ENCODE data around the gene DNAL4.

Gene DNAL4

GRCh38 chr22:38784856-38785255, 9.1 kb downstream of the DNAL4 start:
- DNase-seq (ENCODE audit: low read depth), result no peak

GRCh38 chr22:38784035-38784434, 9.9 kb downstream of the DNAL4 start:
- DNase-seq (ENCODE audit: low read depth), result no peak

- no peak for DNase-seq (ENCODE audit: low read depth)
These were observed 10.8 kb downstream of the DNAL4 start for GRCh38 chr22:38783095-38783615.

- peak; percentile 16 for DNase-seq (ENCODE audit: low read depth)
These were observed 11.4 kb downstream of the DNAL4 start for GRCh38 chr22:38782402-38783094.

DNA sequence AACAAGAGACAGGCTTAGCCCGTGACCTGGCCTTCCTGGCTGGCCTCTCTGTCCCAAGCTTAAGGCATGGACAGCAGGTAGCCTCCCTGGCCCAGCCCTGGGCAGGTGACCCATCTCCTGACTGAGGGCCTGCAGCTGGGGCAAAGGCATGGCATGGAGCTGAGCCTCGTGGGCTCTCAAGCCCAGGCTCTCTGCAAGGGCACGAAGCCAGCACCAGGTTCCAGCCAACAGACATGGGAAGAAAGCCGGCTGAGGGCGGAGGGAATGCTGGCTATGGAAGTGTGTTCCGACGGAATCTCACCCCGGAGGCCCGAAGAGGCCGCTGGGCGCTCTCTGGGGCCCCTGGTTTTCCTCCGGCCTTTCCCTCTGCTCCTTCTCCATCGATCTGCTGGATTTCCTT, 12.9 kb downstream of the DNAL4 start:
- no peak for DNase-seq (ENCODE audit: low read depth)

DNA sequence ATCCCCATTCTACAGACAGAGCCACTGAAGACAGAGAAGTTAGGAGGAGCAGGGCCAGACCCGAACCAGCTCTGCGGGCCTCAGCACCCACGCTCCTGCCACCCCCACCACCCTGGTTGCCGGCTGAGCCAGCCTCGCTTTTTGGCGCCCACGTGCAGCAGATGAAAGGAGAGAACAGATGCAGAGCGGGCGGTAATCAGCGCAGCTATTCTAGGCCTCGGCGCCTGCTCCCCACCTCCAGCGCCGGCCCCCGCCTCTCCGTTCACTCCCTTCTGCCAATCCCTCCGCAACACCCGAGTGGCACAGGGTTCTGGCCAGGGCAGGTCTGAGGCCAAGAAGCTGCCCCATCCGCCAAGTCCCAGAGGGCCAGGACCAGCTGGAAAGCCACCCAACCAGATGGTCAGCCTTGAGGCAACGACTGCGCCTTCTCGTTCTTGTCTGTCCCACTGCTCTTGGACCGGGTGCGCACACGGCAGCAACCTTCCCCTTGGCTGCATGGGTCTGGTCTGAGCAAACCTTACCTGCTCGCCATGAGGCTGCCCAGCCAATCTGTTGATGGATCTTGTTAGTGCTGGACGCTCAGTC, 16.8 kb downstream of the DNAL4 start:
- DNase-seq (ENCODE audit: low read depth), result no peak

DNA sequence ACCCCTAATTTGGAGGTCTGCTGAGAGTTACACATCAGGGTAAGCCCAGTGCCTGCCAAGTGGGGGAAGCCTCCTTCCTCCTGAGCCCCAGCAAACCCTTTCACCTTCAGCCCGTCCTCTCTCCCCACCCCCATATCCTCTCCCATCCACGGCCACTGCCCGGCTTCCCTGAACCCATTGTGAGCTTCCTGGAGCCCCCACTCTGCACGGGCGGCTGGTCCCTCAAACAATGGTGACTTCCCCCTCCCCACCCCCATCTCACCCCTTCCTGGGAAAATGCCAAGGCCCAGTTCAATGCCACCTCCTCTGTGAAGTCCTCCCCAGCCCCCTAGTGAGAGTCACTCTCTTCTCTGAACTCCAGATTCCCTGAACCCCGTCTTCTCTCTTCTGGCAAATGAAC, 17.9 kb downstream of the DNAL4 start:
- no peak for DNase-seq (ENCODE audit: low read depth)

- no peak for DNase-seq (ENCODE audit: low read depth)
These were observed 18.3 kb downstream of the DNAL4 start for GRCh38 chr22:38775656-38776055.

DNA sequence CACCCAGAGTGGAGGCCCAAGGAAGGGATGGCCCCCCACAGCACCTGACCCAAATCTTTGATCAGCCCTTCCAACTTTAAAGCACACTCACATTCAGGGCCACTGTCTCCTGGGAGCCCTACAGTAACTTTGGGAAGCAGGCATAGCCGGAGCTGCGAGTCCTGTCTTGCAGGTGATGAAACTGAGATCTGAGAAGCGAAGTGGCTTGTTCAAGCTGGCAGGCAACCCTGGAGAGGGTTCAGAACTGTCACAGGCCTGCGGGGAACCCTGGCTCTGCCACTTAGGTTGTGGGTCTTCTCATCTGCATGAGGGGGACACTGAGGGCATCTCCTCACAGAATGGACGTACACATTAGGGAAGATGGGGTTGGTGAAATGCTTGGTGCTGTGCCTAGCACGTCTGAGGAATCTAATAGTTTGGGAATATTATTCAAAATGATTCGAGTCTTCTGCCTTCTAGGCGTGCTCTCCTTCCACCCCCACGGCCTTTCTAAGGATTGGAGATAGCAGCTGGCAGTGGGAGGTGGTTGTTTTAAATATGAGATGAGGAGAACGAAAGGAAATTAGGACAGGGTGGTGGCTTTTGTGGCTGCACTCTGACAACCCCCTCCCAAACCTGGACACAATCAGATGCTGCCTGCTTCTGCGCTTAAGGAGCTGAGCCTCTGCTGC, 19.3 kb downstream of the DNAL4 start:
- no peak for DNase-seq (ENCODE audit: low read depth)

DNA sequence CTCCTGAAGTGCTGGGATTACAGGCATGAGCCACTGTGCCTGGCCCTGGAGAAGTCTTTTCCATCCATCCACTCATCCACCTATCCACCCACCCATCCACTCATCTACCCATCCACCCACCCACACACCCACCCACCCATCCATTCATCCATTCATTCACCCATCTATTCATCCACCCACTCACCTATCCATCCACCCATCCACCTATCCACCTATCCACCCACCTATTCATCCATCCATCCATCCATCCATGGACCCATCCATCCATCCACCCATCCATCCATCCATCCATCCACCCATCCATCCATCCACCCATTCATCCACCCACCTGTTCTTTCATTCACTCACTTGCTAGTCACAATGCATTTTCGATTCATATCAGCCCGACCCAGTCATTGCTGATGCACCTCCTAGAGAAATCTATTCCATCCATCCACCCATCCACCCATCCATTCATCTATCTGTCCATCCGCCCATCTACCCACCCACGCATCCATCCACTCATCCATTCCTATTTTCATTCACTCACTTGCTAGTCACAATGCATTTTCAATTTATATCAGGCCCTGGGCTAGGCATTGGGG, 20.5 kb downstream of the DNAL4 start:
- DNase-seq (ENCODE audit: low read depth), result no peak

- DNase-seq (ENCODE audit: low read depth), result no peak
These were observed 21.4 kb downstream of the DNAL4 start for GRCh38 chr22:38772623-38772873.

DNA sequence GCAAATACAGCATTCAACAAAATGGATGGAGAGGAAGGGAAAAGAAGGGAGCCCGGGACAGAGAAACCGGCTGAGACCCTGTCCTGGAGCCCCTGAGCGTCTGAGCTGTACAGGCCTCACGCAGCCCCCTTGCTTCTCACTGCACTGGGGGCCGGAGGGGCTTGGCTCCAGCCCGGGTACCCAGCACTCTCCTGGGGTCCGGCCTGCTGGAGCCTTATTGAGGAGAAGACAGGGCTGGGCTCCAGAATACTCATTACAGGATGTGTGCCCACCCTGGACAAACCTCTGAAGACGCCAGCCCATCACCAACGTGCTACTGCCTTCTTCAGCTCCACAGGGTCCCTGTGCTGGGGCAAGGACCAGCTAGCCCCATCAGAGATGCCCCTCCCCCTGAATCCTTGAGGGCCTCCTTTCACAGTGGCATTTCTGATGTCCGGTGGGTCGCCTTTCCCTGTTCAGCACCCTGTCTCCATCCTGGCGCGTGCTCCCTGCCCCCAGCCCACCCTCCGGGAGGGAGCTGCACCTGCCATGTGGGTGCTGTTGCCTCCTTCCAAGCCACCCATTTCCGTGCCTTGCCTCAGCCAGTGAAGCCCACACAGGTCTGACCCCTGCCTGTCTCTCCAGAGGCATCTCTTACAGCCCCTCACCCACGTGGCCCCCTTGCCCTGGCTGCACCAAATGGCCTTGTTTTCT, 23.5 kb downstream of the DNAL4 start:
- no peak for DNase-seq (ENCODE audit: low read depth)

GRCh38 chr22:38768036-38768435, 25.9 kb downstream of the DNAL4 start:
- no peak for DNase-seq (ENCODE audit: low read depth)

DNA sequence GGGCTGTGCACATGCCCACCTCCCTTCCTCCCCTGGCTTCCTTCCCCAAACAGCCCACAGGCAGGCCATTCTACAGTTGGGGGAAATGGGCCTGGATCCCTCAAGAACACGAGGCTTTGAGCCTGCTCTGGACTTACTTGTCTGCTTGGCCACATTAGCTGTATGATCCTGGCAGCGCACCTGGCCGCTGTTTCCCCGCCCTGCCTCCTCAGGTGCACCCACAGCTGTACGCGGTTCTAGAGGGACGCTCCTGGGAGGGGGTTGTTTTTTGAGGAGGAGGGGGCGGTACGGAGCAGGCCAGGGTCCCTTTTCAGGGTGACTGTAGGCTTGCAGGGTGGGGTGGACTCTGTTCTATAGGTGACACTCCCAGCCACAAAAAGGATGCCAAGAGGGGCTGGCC, 26.6 kb downstream of the DNAL4 start:
- no peak for DNase-seq (ENCODE audit: low read depth)

GRCh38 chr22:38766076-38766777, 27.7 kb downstream of the DNAL4 start:
- peak; percentile 56 for DNase-seq (ENCODE audit: low read depth)

DNA sequence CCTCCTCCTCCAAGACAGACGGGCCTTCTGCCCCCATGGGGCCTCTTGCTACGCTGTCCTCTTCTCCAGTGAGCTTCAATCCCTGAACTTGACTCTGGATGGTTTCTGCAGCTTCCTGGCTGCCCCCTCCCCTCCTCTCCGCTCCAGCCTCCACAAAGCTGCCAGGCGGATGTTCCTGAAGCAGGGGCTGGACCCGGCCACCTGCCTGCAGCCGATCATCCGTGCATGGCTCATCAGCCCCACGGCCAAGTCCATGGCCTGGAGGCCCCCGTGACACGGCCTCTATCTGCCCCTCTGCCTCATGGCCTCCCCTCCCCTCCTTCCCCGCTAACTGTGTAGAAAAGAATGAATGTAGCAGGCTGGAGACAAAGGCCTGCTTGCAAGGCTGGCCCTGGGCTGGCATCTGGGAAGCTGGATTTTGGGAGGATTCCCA, 31.4 kb downstream of the DNAL4 start:
- no peak for DNase-seq (ENCODE audit: low read depth)

GRCh38 chr22:38761202-38762162, 32.5 kb downstream of the DNAL4 start:
- no peak for DNase-seq (ENCODE audit: low read depth)

DNA sequence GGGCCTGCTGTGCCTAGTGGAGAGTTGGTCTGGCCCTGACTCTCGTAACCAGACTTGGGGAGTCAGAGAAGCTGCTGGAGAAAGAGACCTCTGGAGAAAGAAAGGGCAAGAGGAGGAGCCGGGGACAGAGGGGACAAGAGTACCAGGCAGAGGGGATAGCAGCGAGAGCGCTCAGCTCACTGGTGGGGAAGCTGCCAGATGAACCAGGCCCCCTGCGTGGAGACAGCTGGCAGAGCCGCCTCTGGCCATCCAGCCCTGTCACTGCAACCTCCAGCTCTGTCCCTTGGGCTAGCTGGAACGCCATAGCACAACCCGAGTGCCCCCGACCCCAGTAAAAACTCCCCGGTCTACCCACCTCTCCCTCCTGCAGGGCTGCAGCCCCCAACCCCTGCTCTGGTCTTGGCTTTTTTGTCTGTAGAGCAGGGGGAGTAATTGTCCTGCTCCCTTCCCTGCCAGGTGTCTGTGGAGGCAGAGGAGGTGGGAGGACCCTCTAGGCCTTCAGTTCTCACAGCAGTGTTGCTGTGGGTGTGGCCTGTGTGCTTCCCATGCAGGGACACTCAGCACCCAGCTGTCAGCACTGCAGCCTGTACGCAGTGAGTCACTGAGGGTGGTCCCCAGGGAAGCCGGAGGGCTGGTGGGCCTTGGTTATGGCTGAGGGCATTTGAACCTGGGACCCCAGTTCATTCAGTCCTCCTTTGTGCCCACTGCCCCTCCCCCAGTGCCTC, 33.3 kb downstream of the DNAL4 start:
- no peak for DNase-seq (ENCODE audit: low read depth)

- DNase-seq (ENCODE audit: low read depth), result no peak
These were observed 34.9 kb downstream of the DNAL4 start for GRCh38 chr22:38759005-38759404.
